Keratinocyte (primary cell): ENCODE results near the gene GRIK4. TPM values are rescaled to one million over a fixed set of nuclear protein-coding genes. Genes with fewer than 3 reads are reported as not detected.

ENCODE experiments used
- DNase-seq: peaks from one replicate; pipeline ENCODE4 v3.0.0-alpha.2; 2011; ENCODE audit warnings: low read depth, missing footprints, low spot score
- FAIRE-seq: peaks from 2 replicates; lab custom pipeline; 2011; peaks lifted over from hg19 to GRCh38; lab: Jason Lieb, UNC
- H2AFZ ChIP-seq: 2 replicates; pipeline ENCODE4 v1.6.0; 2012; ENCODE audit warnings: low read length, control low read depth, inconsistent platforms; ENCODE audit not compliant: control insufficient read depth
- H3K27ac ChIP-seq: 2 replicates; pipeline ENCODE4 v1.5.1; 2011; ENCODE audit warnings: low read length; ENCODE audit not compliant: control insufficient read depth, insufficient read depth
- H3K27me3 ChIP-seq: 3 replicates; pipeline ENCODE4 v1.6.0; 2011; ENCODE audit warnings: low read length; ENCODE audit not compliant: control insufficient read depth, insufficient read depth; ENCODE audit errors: extremely low read depth
- H3K36me3 ChIP-seq, 2 experiments: 2 replicates in 1 of 2; 3 replicates in 1 of 2; pipeline ENCODE4 v1.5.1; 2011; ENCODE audit warnings: low read length in 2 of 2, mild to moderate bottlenecking in 1 of 2; ENCODE audit not compliant: control insufficient read depth in 2 of 2, insufficient read depth in 2 of 2; ENCODE audit errors: extremely low read depth in 1 of 2
- H3K4me1 ChIP-seq: 3 replicates; pipeline ENCODE4 v1.5.1; 2011; ENCODE audit warnings: low read length; ENCODE audit not compliant: control insufficient read depth, insufficient read depth; ENCODE audit errors: extremely low read depth
- H3K4me2 ChIP-seq: 3 replicates; pipeline ENCODE4 v1.6.0; 2011; ENCODE audit warnings: low read depth, low read length; ENCODE audit not compliant: control insufficient read depth, insufficient read depth; ENCODE audit errors: extremely low read depth
- H3K4me3 ChIP-seq, 3 experiments: fragments of 200-600 bp in 1 of 3; sonication (generic) in 1 of 3; 2 replicates in 2 of 3; 3 replicates in 1 of 3; pipeline ENCODE4 v1.5.1; 2011 to 2016; ENCODE audit warnings: low read length in 3 of 3, mild to moderate bottlenecking in 3 of 3, control low read depth in 2 of 3, inconsistent platforms in 1 of 3, low read depth in 1 of 3, mixed read lengths in 1 of 3, mixed run types in 1 of 3, moderate library complexity in 1 of 3; ENCODE audit not compliant: control insufficient read depth in 2 of 3, insufficient read depth in 2 of 3; ENCODE audit errors: extremely low read depth in 1 of 3
- H3K79me2 ChIP-seq: 2 replicates; pipeline ENCODE4 v1.6.0; 2012; ENCODE audit warnings: low read length; ENCODE audit not compliant: control insufficient read depth, insufficient read depth
- H3K9ac ChIP-seq: 3 replicates; pipeline ENCODE4 v1.6.0; 2011; ENCODE audit warnings: low read length; ENCODE audit not compliant: control insufficient read depth, insufficient read depth; ENCODE audit errors: extremely low read depth
- H3K9me1 ChIP-seq: 3 replicates; pipeline ENCODE4 v1.6.0; 2011; ENCODE audit warnings: low read length; ENCODE audit not compliant: control insufficient read depth, insufficient read depth; ENCODE audit errors: extremely low read depth
- H3K9me3 ChIP-seq: 2 replicates; pipeline ENCODE4 v1.5.1; 2012; ENCODE audit warnings: low read depth, low read length; ENCODE audit not compliant: control insufficient read depth
- H4K20me1 ChIP-seq: 3 replicates; pipeline ENCODE4 v1.6.0; 2011; ENCODE audit warnings: low read length; ENCODE audit not compliant: control insufficient read depth, insufficient read depth; ENCODE audit errors: extremely low read depth
- CTCF ChIP-seq, 3 experiments: IDR thresholded peaks in 1 of 3; conservative IDR thresholded peaks in 1 of 3; optimal IDR thresholded peaks in 1 of 3; 2 replicates in 2 of 3; 3 replicates in 1 of 3; pipeline versions ENCODE3 to v1.5.1; 2011; ENCODE audit warnings: low read length in 3 of 3, mild to moderate bottlenecking in 3 of 3, moderate library complexity in 2 of 3, control low read depth in 1 of 3, inconsistent platforms in 1 of 3; ENCODE audit not compliant: insufficient read depth in 2 of 3; ENCODE audit errors: extremely low read depth in 1 of 3
- EZH2 ChIP-seq: IDR thresholded peaks from one replicate; pipeline ENCODE4 v1.6.1; 2012; ENCODE audit warnings: inconsistent platforms, mild to moderate bottlenecking, low read length, moderate library complexity
- dilution Hi-C: fragments of 300-500 bp; cut with MboI; formaldehyde crosslinking; loops from one replicate; pipeline ENCODE4 v1.7.0; 2020; ENCODE audit warnings: low sequenced_read_pairs; ENCODE audit not compliant: extremely low pct_ligation_motif_present
- polyA plus RNA-seq, 5 experiments: library from polyadenylated mRNA; depleted of rRNA in 3 of 5; stranded (reverse) in 3 of 5; stranded (forward) in 1 of 5; unstranded in 1 of 5; fragments of >200 nt; gene quantifications; 1 replicate in 1 of 5; 2 replicates in 3 of 5; 3 replicates in 1 of 5; pipeline versions ENCODE4 v1.2.1 to v1.2.3, GENCODE V29; 2011 to 2012; ENCODE audit warnings: missing spikeins in 2 of 5, low read depth in 1 of 5, low replicate concordance in 1 of 5

GRIK4 gene
- polyA plus RNA-seq, 1 donor (not counting 4 experiments of a cell fraction or from before 2014, with no cell fraction given) = not detected

- dilution Hi-C loops = no loop called here
- H3K27ac ChIP-seq = no peak overlapping the region
- no peaks in the 10 kb centered on the region for H3K36me3 ChIP-seq
- H3K4me3 ChIP-seq = no peak overlapping the region
- no peak overlapping the region for H3K9ac ChIP-seq
- no peak overlapping the region for H2AFZ ChIP-seq
- H3K4me2 ChIP-seq = no peak overlapping the region
- no peaks in the 10 kb centered on the region for H3K4me1 ChIP-seq
- no peaks in the 10 kb centered on the region for H3K27me3 ChIP-seq
- no peaks in the 10 kb centered on the region for H3K9me3 ChIP-seq
- no peak for FAIRE-seq
- TF ChIP-seq EZH2 = no peak
- no peak for TF ChIP-seq CTCF (optimal IDR thresholded peaks at IDR 0.05 in 1 of 3, IDR thresholded peaks at IDR 0.05 in 1 of 3, conservative IDR thresholded peaks at IDR 0.05 in 1 of 3; ENCODE audit: extremely low read depth in 1 of 3, insufficient read depth in 2 of 3, low read length in 3 of 3)
- no peak for DNase-seq
- H4K20me1 ChIP-seq = no peaks in the 10 kb centered on the region
- H3K9me1 ChIP-seq = no peaks in the 10 kb centered on the region
- H3K79me2 ChIP-seq = no peaks in the 10 kb centered on the region
These were observed 487.0 kb downstream of the GRIK4 start for GRCh38 chr11:120998581-120998980.

- Histone ChIP-seq H3K27ac (no peak overlapping the region), H3K79me2 (no peaks in the 10 kb centered on the region), H3K9me3 (no peaks in the 10 kb centered on the region), H3K9me1 (no peaks in the 10 kb centered on the region), H4K20me1 (no peaks in the 10 kb centered on the region), H3K4me1 (no peaks in the 10 kb centered on the region), H3K4me2 (no peak overlapping the region), H3K4me3 (no peak overlapping the region), H3K36me3 (no peaks in the 10 kb centered on the region), H3K27me3 (no peaks in the 10 kb centered on the region), H3K9ac (no peak overlapping the region), H2AFZ (no peak overlapping the region)
- no peak for FAIRE-seq
- DNase-seq = no peak
- dilution Hi-C loops = no loop called here
- no peak for TF ChIP-seq EZH2
- no peak for TF ChIP-seq CTCF (optimal IDR thresholded peaks at IDR 0.05 in 1 of 3, IDR thresholded peaks at IDR 0.05 in 1 of 3, conservative IDR thresholded peaks at IDR 0.05 in 1 of 3; ENCODE audit: extremely low read depth in 1 of 3, insufficient read depth in 2 of 3, low read length in 3 of 3)
These were observed 492.8 kb downstream of the GRIK4 start for GRCh38 chr11:121004206-121004840.
